Large intestine (tissue), 12 donors: ENCODE results near the gene NYNRIN. TPM values are rescaled to one million over a fixed set of nuclear protein-coding genes. Genes with fewer than 3 reads are reported as not detected.
"Not testable (repeated sequence)": the region's sequence is repeated elsewhere in the genome, so short reads cannot be mapped to it uniquely, and the experiment has no call there.

Experiments used
- DNase-seq, 2 donors: peaks; one replicate each; pipeline versions ENCODE4 v3.0.0 to v3.0.0-alpha.2; 2013
- H3K27ac ChIP-seq: one replicate; pipeline ENCODE4 v1.5.1; 2013; ENCODE audit warnings: low read length
- H3K27me3 ChIP-seq: 2 replicates; pipeline ENCODE4 v1.6.1; 2013; ENCODE audit warnings: low read length; ENCODE audit not compliant: control insufficient read depth, insufficient read depth
- H3K36me3 ChIP-seq: 2 replicates; pipeline ENCODE4 v1.6.1; 2013; ENCODE audit warnings: low read length; ENCODE audit not compliant: control insufficient read depth, insufficient read depth
- H3K4me1 ChIP-seq: one replicate; pipeline ENCODE4 v1.6.1; 2013; ENCODE audit warnings: low read length; ENCODE audit not compliant: control insufficient read depth, insufficient read depth
- H3K4me3 ChIP-seq: one replicate; pipeline ENCODE4 v1.5.1; 2013; ENCODE audit warnings: low read length
- H3K9me3 ChIP-seq: one replicate; pipeline ENCODE4 v1.6.1; 2013; ENCODE audit warnings: mild to moderate bottlenecking, low read depth, low read length, moderate library complexity; ENCODE audit not compliant: control insufficient read depth
- WGBS: methylation state at CpG from one replicate; pipeline ENCODE4 v1.1.5; 2013; ENCODE audit warnings: low lambda C conversion rate; ENCODE audit not compliant: insufficient coverage; 5-methylcytosine and 5-hydroxymethylcytosine counted together
- long read RNA-seq, 11 donors: transcript quantifications; one replicate each; lab custom pipeline, GENCODE V29; 2026
- polyA plus RNA-seq: library from polyadenylated mRNA; unstranded; fragments of 120-200 nt; gene quantifications from one replicate; pipeline ENCODE4 v1.2.1, GENCODE V29; 2013

The NYNRIN gene
- polyA plus RNA-seq = 54.4 TPM
- long read RNA-seq, donor 1, full-length matches to known transcripts = 2 of 18 reads
- long read RNA-seq, donor 1, partial matches to known transcripts = 16 of 18 reads
- long read RNA-seq, donor 1, other reads (novel, unspliced or antisense) = 0 of 18 reads
- long read RNA-seq, donor 2, full-length matches to known transcripts = 2 of 22 reads
- long read RNA-seq, donor 2, partial matches to known transcripts = 20 of 22 reads
- long read RNA-seq, donor 2, other reads (novel, unspliced or antisense) = 0 of 22 reads
- long read RNA-seq, donor 3 = 0 reads
- long read RNA-seq, donor 4 = 0 reads
- long read RNA-seq, donor 5, full-length matches to known transcripts = 6 of 6 reads
- long read RNA-seq, donor 5, partial matches to known transcripts = 0 of 6 reads
- long read RNA-seq, donor 5, other reads (novel, unspliced or antisense) = 0 of 6 reads
- long read RNA-seq, donor 6, full-length matches to known transcripts = 2 of 7 reads
- long read RNA-seq, donor 6, partial matches to known transcripts = 5 of 7 reads
- long read RNA-seq, donor 6, other reads (novel, unspliced or antisense) = 0 of 7 reads
- long read RNA-seq, donor 7, full-length matches to known transcripts = 1 of 1 reads
- long read RNA-seq, donor 7, partial matches to known transcripts = 0 of 1 reads
- long read RNA-seq, donor 7, other reads (novel, unspliced or antisense) = 0 of 1 reads
- long read RNA-seq, donor 8, full-length matches to known transcripts = 2 of 7 reads
- long read RNA-seq, donor 8, partial matches to known transcripts = 5 of 7 reads
- long read RNA-seq, donor 8, other reads (novel, unspliced or antisense) = 0 of 7 reads
- long read RNA-seq, donor 9 = 0 reads
- long read RNA-seq, donor 10, full-length matches to known transcripts = 4 of 22 reads
- long read RNA-seq, donor 10, partial matches to known transcripts = 18 of 22 reads
- long read RNA-seq, donor 10, other reads (novel, unspliced or antisense) = 0 of 22 reads
- long read RNA-seq, donor 11, full-length matches to known transcripts = 4 of 4 reads
- long read RNA-seq, donor 11, partial matches to known transcripts = 0 of 4 reads
- long read RNA-seq, donor 11, other reads (novel, unspliced or antisense) = 0 of 4 reads

DNA sequence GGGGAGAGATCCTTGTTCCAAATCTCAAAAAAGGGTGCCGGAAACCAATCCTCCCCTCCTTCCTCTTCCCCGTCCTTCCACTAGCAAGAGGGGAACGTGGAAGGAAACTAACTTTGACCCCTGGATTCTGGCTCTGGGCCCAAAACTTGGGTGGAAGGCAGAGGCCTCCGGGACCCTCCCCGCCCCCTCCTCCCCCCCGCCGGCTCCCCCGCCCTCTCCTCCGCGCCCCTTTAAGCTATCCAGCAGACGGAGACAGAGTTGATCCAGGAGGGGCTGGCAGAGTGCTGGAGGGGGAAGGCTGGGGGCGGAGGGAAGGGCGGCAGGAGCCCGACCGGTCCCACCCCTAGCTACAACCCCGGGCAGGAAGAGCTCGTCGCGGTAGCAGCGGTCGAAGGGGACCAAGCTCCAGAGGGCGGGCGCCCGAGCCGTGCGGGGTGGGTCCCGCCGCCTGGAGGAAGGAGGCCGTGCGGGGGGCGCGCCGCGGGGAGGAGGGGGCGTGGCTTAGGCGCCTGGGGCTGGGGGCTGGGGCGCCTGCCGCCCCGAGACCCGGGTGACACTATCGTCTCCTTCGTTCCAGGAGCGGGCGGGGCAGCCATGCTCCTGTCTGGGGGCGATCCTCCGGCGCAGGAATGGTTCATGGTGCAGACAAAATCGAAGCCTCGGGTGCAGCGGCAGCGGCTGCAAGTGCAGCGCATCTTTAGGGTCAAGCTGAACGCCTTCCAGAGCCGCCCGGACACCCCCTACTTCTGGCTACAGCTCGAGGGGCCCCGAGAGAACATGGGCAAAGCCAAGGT, at the start of gene NYNRIN:
NYNRIN (plus strand) TSS at position 351 of the 794 bp plus-strand sequence; CDS start at position 595, 244 bp downstream.
- Histone ChIP-seq H3K9me3 (no peaks in the 10 kb centered on the region), H3K4me1 (peaks cover 40% of the 10 kb centered on the region), H3K27me3 (no peaks in the 10 kb centered on the region), H3K4me3 (peak within 1 kb of the TSS; percentile 74), H3K27ac (peak within 1 kb of the TSS; percentile 91), H3K36me3 (no peaks in the 10 kb centered on the region)
- peak; percentile 65 to 79 for DNase-seq
- WGBS = no CpG with 5 or more reads among the region's 57 CpGs

DNA sequence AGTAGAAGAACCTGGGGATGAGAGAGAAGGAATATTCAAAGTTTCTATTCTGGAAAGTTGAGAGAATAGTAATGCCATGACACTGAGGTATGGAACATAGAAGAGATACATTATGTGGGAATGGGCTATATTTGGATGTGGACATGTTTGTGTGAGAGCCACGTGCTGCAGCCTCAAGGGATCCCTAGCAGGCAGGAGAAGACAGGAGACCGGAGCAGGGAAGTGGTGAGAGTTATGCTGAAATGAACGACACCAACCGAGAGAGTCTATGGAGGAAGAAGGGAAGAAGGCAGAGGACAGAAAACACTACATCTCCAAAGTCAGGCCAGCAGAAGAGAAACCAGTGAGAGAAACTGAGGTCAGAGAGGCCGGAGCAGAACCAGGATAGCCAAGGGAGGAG, 49.1 kb upstream of the NYNRIN start:
- Histone ChIP-seq H3K36me3 (no peaks in the 10 kb centered on the region), H3K27me3 (no peaks in the 10 kb centered on the region), H3K4me3 (no peak overlapping the region), H3K27ac (no peak overlapping the region), H3K4me1 (peaks cover 12% of the 10 kb centered on the region), H3K9me3 (no peaks in the 10 kb centered on the region)
- WGBS = 83% methylated on average over 3 of the region's 5 CpGs
- no peak for DNase-seq

DNA sequence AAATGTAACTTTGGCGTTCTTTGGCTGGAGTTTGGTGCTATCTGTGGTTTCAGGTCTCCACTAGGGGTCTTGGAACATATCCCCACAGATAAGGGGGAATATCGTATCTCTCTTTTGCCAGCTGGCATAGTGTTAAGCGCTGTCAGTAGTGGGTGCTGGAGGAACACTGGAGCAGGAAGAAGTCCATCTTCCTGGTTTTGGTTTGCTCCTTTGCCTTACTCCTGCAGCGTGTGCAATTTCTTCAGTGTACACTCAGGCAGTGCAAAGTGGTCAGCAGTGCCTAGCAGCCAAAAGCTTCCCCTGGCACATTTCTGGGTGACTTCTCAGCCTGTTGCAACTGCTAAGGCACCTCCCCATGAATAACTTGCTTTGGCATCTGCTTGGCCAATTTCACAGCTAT, 47.3 kb upstream of the NYNRIN start:
- DNase-seq = no peak
- Histone ChIP-seq H3K36me3 (no peaks in the 10 kb centered on the region), H3K4me1 (peaks cover 11% of the 10 kb centered on the region), H3K27ac (no peak overlapping the region), H3K27me3 (no peaks in the 10 kb centered on the region), H3K4me3 (no peak overlapping the region), H3K9me3 (no peaks in the 10 kb centered on the region)
- WGBS = no CpG with 5 or more reads among the region's 4 CpGs

DNA sequence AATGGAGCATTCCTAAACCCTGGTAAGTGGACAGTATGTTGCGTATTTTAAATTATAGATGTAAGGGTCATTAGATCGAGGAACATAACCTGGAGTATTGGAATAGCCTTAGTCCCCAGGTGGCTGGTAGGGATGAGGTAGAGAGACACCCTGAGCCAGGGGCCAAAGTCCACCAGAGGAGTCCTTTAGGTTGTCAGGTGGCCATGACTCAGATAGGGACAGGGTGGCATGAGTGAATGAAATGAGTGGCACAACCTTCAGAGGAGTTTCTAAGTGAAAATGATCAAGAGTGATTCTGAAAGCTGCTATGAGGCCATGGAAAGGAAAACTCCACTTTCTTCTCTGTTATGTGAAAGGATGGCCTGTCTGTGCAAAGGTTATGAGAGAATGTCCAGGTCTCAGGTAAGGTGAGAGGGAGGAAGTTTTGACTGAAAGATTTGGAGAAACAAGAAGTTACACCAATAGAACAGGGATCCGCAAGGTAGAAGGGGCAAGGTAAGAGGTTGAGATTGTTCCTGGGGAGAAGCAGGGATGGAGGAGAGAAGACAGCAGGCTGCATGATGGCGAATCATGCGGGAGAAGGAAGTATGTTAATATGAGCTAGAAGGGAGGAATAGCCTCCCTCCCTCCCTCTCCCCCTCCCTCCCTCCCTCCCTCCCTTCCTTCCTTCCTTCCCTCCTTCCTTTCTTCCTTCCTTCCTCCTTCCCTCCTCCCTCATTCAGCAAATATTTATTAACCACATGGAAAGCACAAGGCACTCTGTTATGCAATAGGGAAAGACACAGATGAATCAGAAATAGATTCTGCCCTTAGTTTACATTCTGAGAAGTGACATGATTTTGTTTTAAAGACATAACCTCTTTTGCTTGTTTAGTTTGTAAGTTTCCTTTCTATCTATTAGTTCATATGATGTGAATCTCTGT, 45.0 kb upstream of the NYNRIN start:
- Histone ChIP-seq H3K27me3 (peaks cover 2% of the 10 kb centered on the region), H3K27ac (peak overlapping the region; percentile 84), H3K9me3 (no peaks in the 10 kb centered on the region), H3K36me3 (no peaks in the 10 kb centered on the region), H3K4me1 (peaks cover 7% of the 10 kb centered on the region), H3K4me3 (no peak overlapping the region)
- whole genome bisulfite sequencing = 40% methylated on average over 1 of the region's 5 CpGs
- DNase-seq = peak; percentile 78 to 89

DNA sequence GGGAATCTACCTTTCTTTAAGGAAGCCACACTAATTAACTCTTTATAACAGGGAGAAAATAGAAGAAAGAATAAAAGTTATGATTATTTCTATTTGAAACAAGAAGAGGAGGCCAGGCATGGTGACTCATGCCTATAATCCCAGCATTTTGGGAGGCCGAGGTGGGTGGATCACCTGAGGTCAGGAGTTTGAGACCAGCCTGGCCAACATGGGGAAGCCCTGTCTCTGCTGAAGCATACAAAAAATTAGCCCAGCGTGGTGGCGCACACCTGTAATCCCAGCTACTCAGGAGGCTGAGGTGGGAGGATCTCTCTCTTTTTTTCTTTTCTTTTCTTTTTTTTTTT, 44.3 kb upstream of the NYNRIN start:
- not testable (repeated sequence) for H3K36me3 ChIP-seq, H3K4me1 ChIP-seq, H3K27me3 ChIP-seq, DNase-seq, H3K4me3 ChIP-seq, H3K9me3 ChIP-seq
- peak overlapping the region; percentile 14 for H3K27ac ChIP-seq
- no CpG with 5 or more reads among the region's 3 CpGs for WGBS

DNA sequence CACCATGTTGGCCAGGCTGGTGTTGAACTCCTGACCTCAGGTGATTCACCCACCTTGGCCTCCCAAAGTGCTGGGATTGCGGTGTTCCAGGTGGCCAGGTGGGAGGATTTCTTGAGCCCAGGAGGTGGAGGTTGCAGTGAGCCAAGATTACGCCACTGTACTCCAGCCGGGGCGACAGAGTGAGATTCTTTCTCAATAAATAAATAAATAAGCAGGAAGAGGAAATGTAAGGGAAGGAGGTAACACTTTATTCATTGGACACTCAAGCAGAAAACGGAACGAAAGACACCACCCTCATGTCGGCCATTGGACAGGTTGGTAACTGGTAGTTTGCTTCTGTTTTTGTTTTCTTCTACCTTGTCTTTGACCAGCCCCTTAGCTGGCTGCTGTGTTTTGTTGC, 43.8 kb upstream of the NYNRIN start:
- Histone ChIP-seq H3K36me3 (no peaks in the 10 kb centered on the region), H3K4me1 (peaks cover 7% of the 10 kb centered on the region), H3K4me3 (no peak overlapping the region), H3K9me3 (no peaks in the 10 kb centered on the region), H3K27me3 (peaks cover 2% of the 10 kb centered on the region), H3K27ac (no peak overlapping the region)
- no CpG with 5 or more reads among the region's 7 CpGs for WGBS
- DNase-seq = no peak

DNA sequence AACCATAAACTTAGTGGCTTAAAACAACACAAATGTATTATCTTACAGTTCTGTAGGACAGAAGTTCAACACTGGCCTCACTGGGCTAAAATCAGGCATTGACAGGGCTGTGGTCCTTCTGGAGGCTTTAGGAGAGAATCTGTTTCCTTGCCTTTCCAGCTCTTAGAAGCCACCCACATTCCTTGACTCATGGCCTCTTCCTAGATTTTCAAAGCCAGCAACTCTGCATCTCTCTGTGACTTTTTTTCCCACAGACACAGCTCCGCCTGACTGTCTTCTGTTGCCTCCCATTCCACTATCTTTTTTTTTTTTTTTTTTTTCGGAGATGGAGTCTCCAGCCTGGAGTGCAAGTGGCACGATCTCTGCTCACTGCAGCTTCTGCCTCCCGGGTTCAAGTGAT, 42.6 kb upstream of the NYNRIN start:
- Histone ChIP-seq H3K4me3 (no peak overlapping the region), H3K4me1 (peaks cover 7% of the 10 kb centered on the region), H3K9me3 (no peaks in the 10 kb centered on the region), H3K27ac (no peak overlapping the region), H3K27me3 (peaks cover 2% of the 10 kb centered on the region), H3K36me3 (no peaks in the 10 kb centered on the region)
- WGBS = no CpG with 5 or more reads among the region's 4 CpGs
- no peak for DNase-seq

DNA sequence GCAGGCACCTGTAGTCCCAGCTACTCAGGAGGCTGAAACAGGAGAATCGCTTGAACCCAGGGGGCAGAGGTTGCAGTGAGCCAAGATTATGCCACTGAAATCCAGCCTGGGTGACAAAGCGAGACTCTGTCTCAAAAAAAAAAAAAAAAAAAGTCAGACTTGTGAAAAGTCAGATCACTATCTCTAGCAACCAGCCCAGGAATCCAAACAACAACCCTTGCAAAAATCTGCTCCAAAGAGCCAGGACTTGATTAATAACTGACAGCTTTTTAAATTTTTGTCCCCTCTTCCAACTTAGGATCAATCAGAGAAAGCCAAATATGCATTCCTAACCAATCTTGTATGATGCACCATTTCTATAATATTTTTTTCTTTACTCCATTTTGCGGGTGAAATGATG, 38.5 kb upstream of the NYNRIN start:
- no peaks in the 10 kb centered on the region for H3K36me3 ChIP-seq
- peaks cover 3% of the 10 kb centered on the region for H3K4me1 ChIP-seq
- no peak overlapping the region for H3K27ac ChIP-seq
- no peaks in the 10 kb centered on the region for H3K9me3 ChIP-seq
- WGBS = 100% methylated on average over 1 of the region's 3 CpGs
- DNase-seq = no peak
- no peak overlapping the region for H3K4me3 ChIP-seq
- peaks cover 2% of the 10 kb centered on the region for H3K27me3 ChIP-seq

DNA sequence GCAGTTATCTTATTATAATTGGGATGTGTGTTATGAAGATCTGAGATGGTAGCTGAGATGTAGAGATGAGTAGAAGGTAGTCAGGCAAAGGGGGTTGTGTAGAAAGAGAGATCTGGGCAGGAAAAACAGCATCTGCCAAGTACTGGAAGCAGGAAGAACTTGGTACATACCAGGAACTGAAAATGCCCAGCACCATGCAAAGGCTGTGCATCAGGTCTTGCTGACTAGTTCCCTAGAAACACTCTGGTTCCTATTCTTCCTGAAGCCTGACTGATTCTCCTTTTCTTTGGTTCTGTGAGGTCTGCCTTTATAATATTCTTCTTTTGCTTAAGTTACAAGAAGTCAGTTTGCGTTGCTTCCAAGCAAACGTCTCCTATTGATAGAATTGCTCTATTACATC, 37.5 kb upstream of the NYNRIN start:
- no peaks in the 10 kb centered on the region for H3K9me3 ChIP-seq
- no peaks in the 10 kb centered on the region for H3K36me3 ChIP-seq
- peaks cover 2% of the 10 kb centered on the region for H3K27me3 ChIP-seq
- no peak for DNase-seq
- no peak overlapping the region for H3K27ac ChIP-seq
- WGBS = 83% methylated on average over 2 of the region's 2 CpGs
- H3K4me1 ChIP-seq = peaks cover 8% of the 10 kb centered on the region
- no peak overlapping the region for H3K4me3 ChIP-seq
